Measurements from ENCODE around the gene STXBP6.

STXBP6 gene

GRCh38 chr14:24910408-24910986 is 139.4 kb downstream of the STXBP6 start:
- no peak for DNase-seq

- DNase-seq = no peak
These were observed 140.2 kb downstream of the STXBP6 start for GRCh38 chr14:24909523-24910302.

GRCh38 chr14:24908592-24909236 is 141.2 kb downstream of the STXBP6 start:
- DNase-seq = no peak

- no peak for DNase-seq
These were observed 145.4 kb downstream of the STXBP6 start for GRCh38 chr14:24904533-24904932.

- DNase-seq = no peak
These were observed 146.6 kb downstream of the STXBP6 start for GRCh38 chr14:24903337-24903736.

- DNase-seq = no peak
These were observed 149.5 kb downstream of the STXBP6 start for GRCh38 chr14:24900269-24901100.

GRCh38 chr14:24897793-24898192 is 152.2 kb downstream of the STXBP6 start:
- no peak for DNase-seq

GRCh38 chr14:24895622-24896021 is 154.3 kb downstream of the STXBP6 start:
- no peak for DNase-seq

- DNase-seq = no peak
These were observed 154.7 kb downstream of the STXBP6 start for GRCh38 chr14:24895243-24895583.

- DNase-seq = no peak
These were observed 155.2 kb downstream of the STXBP6 start for GRCh38 chr14:24894583-24895242.

GRCh38 chr14:24892497-24893051 is 157.4 kb downstream of the STXBP6 start:
- DNase-seq = no peak

GRCh38 chr14:24891987-24892496 is 157.9 kb downstream of the STXBP6 start:
- DNase-seq = no peak

- no peak for DNase-seq
These were observed 159.2 kb downstream of the STXBP6 start for GRCh38 chr14:24890716-24891115.

GRCh38 chr14:24889843-24890242 is 160.1 kb downstream of the STXBP6 start:
- no peak for DNase-seq

- DNase-seq = no peak
These were observed 161.4 kb downstream of the STXBP6 start for GRCh38 chr14:24888532-24888931.

- DNase-seq = no peak
These were observed 162.2 kb downstream of the STXBP6 start for GRCh38 chr14:24887623-24888304.

GRCh38 chr14:24885410-24885913 is 164.5 kb downstream of the STXBP6 start:
- no peak for DNase-seq

- no peak for DNase-seq
These were observed 166.4 kb downstream of the STXBP6 start for GRCh38 chr14:24883576-24883975.

GRCh38 chr14:24881116-24881893 is 168.6 kb downstream of the STXBP6 start:
- DNase-seq = no peak

GRCh38 chr14:24880689-24881088 is 169.3 kb downstream of the STXBP6 start:
- DNase-seq = no peak
